ENCODE results near the gene ZNF487.
A peak's percentile ranks its signal among the peaks of the same experiment; 100 is the strongest.
"Not testable (repeated sequence)": the region's sequence is repeated elsewhere in the genome, so short reads cannot be mapped to it uniquely, and the experiment has no call there.

The ZNF487 gene

GRCh38 chr10:43407148-43407575, 29.7 kb upstream of the ZNF487 start:
- DNase-seq: peak; percentile 47

GRCh38 chr10:43407576-43408330, 29.2 kb upstream of the ZNF487 start:
- DNase-seq: peak; percentile 91

GRCh38 chr10:43408331-43408709, 28.6 kb upstream of the ZNF487 start:
- DNase-seq: no peak

- peak; percentile 94 for DNase-seq
Observed at GRCh38 chr10:43408710-43409384, 28.1 kb upstream of the ZNF487 start, which contains the start of gene HNRNPF. TSS of gene HNRNPF (minus strand) at chr10:43409186. CDS start at chr10:43387884, 21,302 bp downstream.

GRCh38 chr10:43409385-43410109, 27.4 kb upstream of the ZNF487 start:
- DNase-seq: peak; percentile 58

- no peak for DNase-seq
Observed at GRCh38 chr10:43410345-43410744, 26.6 kb upstream of the ZNF487 start.

- no peak for DNase-seq
Observed at GRCh38 chr10:43411536-43411935, 25.4 kb upstream of the ZNF487 start.

- no peak for DNase-seq
Observed at GRCh38 chr10:43415544-43415943, 21.4 kb upstream of the ZNF487 start.

- DNase-seq: no peak
Observed at GRCh38 chr10:43417950-43418768, 18.8 kb upstream of the ZNF487 start.

GRCh38 chr10:43419997-43420368, 16.9 kb upstream of the ZNF487 start:
- no peak for DNase-seq

- DNase-seq: peak; percentile 74
Observed at GRCh38 chr10:43420369-43421200, 16.3 kb upstream of the ZNF487 start.

GRCh38 chr10:43421201-43421507, 15.8 kb upstream of the ZNF487 start:
- DNase-seq: no peak

- DNase-seq: no peak
Observed at GRCh38 chr10:43421519-43421918, 15.4 kb upstream of the ZNF487 start.

GRCh38 chr10:43421944-43422343, 15.0 kb upstream of the ZNF487 start:
- DNase-seq: not testable (repeated sequence)

GRCh38 chr10:43424416-43424815, 12.5 kb upstream of the ZNF487 start:
- DNase-seq: no peak

- DNase-seq: not testable (repeated sequence)
Observed at GRCh38 chr10:43426476-43426875, 10.4 kb upstream of the ZNF487 start.

GRCh38 chr10:43427166-43427825, 9.6 kb upstream of the ZNF487 start:
- DNase-seq: no peak

- no peak for DNase-seq
Observed at GRCh38 chr10:43430926-43431663, 5.8 kb upstream of the ZNF487 start.

- no peak for DNase-seq
Observed at GRCh38 chr10:43437141-43437870, 395 bp downstream of the ZNF487 start.
